Peyer's patch (tissue), 4 donors: Measurements from ENCODE around the gene TATDN2.

Source experiments
- POLR2A ChIP-seq, 2 donors: fragments of 450-650 bp; IDR thresholded peaks; one replicate each; pipeline ENCODE4 v1.5.1; 2017; ENCODE audit warnings: antibody characterized with exemption in 2 of 2, mild to moderate bottlenecking in 2 of 2, moderate library complexity in 2 of 2
- TF ChIP-seq, protein P1 (sequence below), 6 experiments: fragments of 450-650 bp in 4 of 6; fragments of 200-600 bp in 2 of 6; sonication (generic) in 1 of 6; IDR thresholded peaks; one replicate each; pipeline ENCODE4 v1.5.1; 2017 to 2019; ENCODE audit warnings: antibody characterized with exemption in 6 of 6, mild to moderate bottlenecking in 3 of 6, moderate library complexity in 1 of 6

DNA sequence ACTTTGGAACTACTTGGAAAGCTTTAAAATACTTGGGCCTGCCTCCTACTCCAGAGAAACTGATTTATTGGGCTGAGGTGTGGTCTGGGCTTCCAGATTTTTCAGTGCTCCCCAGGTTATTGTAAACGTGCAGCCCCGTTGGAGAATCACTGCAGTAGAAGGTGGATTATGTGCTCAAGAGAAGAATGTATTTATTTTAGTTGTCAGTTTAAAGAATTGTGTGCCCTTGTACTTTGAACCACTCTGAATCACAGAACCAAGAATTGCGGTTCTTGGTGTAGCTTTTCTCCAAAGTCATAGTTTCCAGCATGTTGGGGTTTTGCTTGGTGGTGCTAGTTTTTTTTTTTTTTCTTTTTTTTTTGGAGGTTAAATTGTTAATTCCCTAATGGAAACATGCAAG, 1.6 kb downstream of the TATDN2 start:
- TF ChIP-seq, protein P1, sequence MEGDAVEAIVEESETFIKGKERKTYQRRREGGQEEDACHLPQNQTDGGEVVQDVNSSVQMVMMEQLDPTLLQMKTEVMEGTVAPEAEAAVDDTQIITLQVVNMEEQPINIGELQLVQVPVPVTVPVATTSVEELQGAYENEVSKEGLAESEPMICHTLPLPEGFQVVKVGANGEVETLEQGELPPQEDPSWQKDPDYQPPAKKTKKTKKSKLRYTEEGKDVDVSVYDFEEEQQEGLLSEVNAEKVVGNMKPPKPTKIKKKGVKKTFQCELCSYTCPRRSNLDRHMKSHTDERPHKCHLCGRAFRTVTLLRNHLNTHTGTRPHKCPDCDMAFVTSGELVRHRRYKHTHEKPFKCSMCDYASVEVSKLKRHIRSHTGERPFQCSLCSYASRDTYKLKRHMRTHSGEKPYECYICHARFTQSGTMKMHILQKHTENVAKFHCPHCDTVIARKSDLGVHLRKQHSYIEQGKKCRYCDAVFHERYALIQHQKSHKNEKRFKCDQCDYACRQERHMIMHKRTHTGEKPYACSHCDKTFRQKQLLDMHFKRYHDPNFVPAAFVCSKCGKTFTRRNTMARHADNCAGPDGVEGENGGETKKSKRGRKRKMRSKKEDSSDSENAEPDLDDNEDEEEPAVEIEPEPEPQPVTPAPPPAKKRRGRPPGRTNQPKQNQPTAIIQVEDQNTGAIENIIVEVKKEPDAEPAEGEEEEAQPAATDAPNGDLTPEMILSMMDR (IDR thresholded peaks at IDR 0.05): no peak
- TF ChIP-seq POLR2A (IDR thresholded peaks at IDR 0.05): no peak
